ENCODE results near the gene EFCAB14.
"Not testable (repeated sequence)": the region's sequence is repeated elsewhere in the genome, so short reads cannot be mapped to it uniquely, and the experiment has no call there.

Gene EFCAB14, protein sequence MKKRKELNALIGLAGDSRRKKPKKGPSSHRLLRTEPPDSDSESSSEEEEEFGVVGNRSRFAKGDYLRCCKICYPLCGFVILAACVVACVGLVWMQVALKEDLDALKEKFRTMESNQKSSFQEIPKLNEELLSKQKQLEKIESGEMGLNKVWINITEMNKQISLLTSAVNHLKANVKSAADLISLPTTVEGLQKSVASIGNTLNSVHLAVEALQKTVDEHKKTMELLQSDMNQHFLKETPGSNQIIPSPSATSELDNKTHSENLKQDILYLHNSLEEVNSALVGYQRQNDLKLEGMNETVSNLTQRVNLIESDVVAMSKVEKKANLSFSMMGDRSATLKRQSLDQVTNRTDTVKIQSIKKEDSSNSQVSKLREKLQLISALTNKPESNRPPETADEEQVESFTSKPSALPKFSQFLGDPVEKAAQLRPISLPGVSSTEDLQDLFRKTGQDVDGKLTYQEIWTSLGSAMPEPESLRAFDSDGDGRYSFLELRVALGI

DNA sequence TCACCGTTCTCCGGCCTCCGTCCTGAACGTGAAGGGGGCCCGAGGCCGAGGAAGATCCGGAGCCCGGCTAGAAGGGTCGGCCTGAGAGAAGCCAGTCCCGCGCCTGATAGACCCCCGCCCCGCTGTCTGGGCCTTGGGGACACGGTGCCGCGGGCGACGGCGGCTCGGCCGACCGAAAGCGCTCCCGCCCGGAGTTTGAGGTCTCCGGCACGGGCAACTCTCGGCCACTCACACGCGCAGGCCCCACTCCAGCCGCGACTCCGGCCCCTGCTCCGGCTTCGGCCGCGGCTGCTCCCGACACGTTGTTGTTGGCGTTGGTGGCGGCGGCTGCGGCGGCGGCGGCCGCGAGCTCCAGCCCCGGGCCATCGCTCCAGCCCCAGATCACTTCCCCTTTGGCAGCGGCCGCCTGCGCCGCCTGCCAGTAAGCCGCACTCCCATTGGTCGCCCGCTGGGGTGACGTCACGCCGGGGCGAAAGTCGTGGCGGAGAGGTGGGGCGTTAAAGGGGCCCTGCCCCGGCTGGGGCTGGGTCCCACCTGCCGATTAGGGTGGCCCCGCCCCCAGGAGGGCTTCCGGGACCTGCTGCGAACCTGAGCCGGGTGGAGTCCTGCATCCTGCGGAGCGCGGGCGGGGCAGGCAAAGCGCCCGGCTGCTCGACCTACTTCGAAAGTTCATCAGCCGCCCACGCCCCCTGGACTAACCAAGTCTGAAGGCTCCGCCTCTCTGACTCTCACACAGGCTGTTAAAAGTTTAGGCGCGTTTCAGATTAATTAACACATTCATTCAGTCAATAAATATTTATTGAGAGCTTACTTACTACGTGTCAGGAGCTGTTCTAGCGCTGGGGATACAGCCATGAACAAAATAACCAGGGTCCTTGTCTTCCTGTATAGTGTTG is at the start of gene EFCAB14:
EFCAB14 (minus strand) TSS at position 388 of the 896 bp plus-strand sequence. CDS start 1,027 bp downstream, outside the sequence.
- in situ Hi-C loops (cut with MboI; ENCODE audit: low sequenced_read_pairs) = no loop called here

- in situ Hi-C loops (cut with MboI; ENCODE audit: low sequenced_read_pairs) = no loop called here
Measured at GRCh38 chr1:46768445-46768844, 49.5 kb upstream of the EFCAB14 start.

- in situ Hi-C loops (cut with MboI; ENCODE audit: low sequenced_read_pairs) = no loop called here
Measured at GRCh38 chr1:46767649-46768282, 48.9 kb upstream of the EFCAB14 start.

DNA sequence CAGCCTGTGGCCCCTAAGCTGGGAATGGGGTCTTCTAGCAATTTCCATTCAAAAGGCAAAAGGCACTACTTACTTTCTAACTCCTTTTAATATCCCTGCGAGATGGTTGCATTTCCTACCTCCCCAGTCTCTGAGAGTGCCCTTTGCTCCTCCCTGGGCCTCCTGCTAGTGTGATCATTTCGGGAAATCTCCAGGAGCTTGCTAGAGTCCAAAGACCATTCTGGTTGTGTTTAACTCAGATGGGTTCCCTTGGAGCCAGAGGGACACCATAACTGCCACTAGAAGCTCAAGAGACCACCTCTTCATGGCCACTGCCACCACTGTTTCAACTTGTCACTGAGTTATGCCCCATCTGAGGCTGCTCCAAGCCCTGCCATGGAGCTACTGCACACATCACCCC is 45.5 kb upstream of the EFCAB14 start:
- in situ Hi-C loops (cut with MboI; ENCODE audit: low sequenced_read_pairs) = no loop called here

DNA sequence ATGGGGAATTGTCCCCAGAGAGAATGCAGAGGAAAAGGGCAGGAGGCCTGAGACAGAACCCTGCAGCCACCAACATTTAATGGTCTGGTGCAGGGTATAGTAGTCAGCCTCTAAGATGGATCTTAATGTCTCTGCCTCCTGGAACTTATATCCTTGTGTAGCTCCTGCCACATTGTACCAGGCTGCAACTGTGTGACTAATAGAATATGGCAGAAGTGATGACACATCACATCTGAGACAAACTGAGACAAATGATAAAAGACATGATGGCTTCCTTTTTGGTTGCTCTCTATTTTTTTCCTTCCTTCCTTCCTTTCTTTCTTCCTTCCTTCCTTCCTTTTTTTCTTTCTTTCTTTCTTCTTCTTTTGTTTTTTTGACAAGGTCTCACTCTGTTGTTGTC is 42.8 kb upstream of the EFCAB14 start:
- in situ Hi-C loops (cut with MboI; ENCODE audit: low sequenced_read_pairs) = no loop called here

- in situ Hi-C loops (cut with MboI; ENCODE audit: low sequenced_read_pairs) = no loop called here
Measured at GRCh38 chr1:46760558-46761166, 41.7 kb upstream of the EFCAB14 start.

DNA sequence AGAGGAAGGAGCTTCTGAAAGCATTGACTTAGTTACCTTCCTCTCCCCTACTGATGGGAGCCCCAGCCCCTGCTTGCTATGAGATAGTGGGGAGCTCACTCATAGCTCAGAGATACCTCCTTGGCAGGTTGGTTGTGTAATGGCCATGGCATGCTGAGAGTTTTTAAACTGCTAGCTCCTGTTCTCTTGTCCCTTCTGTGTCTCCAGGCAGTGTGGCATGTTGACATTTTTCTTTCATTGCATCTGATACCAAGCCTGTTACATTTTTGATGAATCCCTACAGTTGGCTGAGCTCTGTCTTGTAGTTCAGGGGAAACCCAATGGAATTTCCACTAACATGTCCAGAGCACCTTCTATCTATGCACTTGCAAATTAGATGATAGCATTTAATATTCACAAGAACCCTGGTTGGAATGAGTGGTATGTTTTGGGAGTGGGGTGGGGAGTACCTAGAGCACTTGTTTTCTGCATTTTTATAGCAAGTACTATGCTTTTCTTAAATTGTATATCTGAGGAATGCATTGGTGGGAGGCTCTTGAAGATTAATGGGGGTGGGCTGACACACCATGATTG is 39.1 kb upstream of the EFCAB14 start:
- in situ Hi-C loops (cut with MboI; ENCODE audit: low sequenced_read_pairs) = no loop called here

- in situ Hi-C loops (cut with MboI; ENCODE audit: low sequenced_read_pairs) = no loop called here
Measured at GRCh38 chr1:46757247-46757955, 38.5 kb upstream of the EFCAB14 start.

DNA sequence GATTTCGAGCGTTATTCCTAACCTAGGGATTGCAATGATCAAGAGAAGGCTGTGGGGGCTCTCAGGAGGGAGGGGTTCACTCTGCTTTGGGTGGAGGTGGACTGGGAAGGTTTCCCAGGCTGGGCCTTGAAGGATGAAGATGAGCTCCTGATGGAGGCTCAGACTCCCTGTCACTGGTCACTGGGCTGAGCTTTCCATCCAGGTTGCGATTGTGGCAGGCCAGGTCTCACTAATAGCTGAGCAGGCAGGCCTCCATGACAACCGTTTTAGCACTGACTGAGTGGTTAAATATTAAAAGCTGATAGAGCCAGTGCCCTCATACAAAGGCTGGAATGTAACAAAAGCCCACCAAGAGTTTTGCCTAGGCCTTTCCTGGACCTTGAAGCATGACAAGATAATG is 36.2 kb upstream of the EFCAB14 start:
- in situ Hi-C loops (cut with MboI; ENCODE audit: low sequenced_read_pairs) = no loop called here

- in situ Hi-C loops (cut with MboI; ENCODE audit: low sequenced_read_pairs) = not testable (repeated sequence)
Measured at GRCh38 chr1:46754707-46755106, 35.8 kb upstream of the EFCAB14 start.

GRCh38 chr1:46753985-46754384 is 35.1 kb upstream of the EFCAB14 start:
- in situ Hi-C loops (cut with MboI; ENCODE audit: low sequenced_read_pairs) = no loop called here

- in situ Hi-C loops (cut with MboI; ENCODE audit: low sequenced_read_pairs) = no loop called here
Measured at GRCh38 chr1:46749921-46750404, 31.0 kb upstream of the EFCAB14 start.

DNA sequence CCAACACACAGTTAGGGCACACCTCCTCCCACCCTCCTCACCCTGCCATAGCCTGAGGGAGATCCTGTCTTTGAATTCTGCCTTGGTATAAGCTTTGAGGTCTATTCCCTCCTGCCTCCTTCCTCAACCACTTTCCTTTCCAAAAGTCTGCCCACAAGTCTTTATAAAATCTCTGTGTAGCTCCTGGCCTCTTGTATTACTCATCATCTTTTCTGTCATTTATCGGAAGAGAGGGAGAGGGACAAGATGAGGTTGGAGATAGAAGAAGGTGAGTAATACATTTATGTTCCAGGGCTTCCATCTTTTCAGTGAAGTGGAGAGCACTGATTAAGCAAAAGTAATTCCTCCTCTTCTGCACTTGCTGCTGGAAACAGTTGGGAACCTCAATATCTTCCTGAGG is 30.5 kb upstream of the EFCAB14 start:
- in situ Hi-C loops (cut with MboI; ENCODE audit: low sequenced_read_pairs) = no loop called here

DNA sequence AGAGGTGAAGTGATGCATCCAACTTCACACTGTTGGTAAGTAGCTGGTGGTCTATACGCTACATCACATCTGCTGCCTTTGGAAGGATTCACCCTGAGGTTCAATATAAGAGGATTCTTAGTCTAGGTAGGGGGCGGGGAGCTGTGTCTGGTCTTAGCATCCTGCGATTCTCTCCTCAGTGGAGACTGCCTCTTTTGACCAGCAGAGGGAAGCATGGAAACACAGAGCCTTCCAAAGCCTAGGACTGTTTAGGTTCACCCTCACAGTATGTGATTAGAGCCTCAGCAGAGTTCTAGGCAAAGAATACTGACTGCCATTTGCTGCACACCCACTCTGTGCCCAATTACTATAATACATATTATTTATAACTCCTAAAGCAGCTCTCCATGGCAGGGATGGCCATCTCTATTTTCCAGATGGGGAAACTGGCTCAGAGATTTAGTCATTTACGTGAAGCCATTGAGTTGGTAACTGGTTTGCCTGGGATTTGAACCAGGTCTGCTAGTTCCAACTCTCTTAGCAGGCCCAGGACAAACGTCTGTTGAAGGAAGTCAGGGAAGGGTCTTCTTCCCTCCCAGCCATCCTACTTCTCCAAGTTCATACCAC is 28.9 kb upstream of the EFCAB14 start:
- in situ Hi-C loops (cut with MboI; ENCODE audit: low sequenced_read_pairs) = no loop called here

GRCh38 chr1:46742069-46742468 is 23.2 kb upstream of the EFCAB14 start:
- in situ Hi-C loops (cut with MboI; ENCODE audit: low sequenced_read_pairs) = no loop called here

DNA sequence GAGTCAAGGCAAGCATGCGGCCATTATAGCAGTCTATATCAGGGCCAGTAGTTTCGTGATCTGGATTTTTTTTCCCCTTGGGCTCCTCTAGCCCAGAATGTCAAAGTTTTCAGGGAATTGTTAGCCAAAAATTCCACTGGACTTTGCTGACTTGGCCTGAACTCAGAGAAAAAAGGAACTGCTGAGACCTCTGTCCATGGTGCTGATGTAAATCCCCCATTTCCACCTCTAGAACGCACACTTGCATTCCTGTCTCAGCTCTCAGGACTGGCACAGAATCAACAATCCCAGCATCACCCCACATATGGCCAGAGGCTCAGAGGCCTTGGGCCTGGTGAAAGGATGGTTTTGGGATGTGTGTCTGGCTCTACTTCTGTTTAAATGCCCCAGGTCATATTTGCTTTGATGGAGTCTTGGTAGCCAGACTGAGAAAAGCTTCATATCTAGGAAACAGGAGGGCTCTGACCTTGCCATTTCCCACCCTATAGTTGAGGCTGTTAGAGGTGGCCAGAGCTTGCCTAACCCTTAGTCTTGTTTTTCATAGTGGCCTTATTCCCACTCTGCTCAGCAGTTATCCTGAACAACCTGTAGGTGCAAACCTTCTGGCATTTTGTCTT is 16.9 kb upstream of the EFCAB14 start:
- in situ Hi-C loops (cut with MboI; ENCODE audit: low sequenced_read_pairs) = no loop called here

- in situ Hi-C loops (cut with MboI; ENCODE audit: low sequenced_read_pairs) = not testable (repeated sequence)
Measured at GRCh38 chr1:46728327-46728873, 9.5 kb upstream of the EFCAB14 start.

- in situ Hi-C loops (cut with MboI; ENCODE audit: low sequenced_read_pairs) = no loop called here
Measured at GRCh38 chr1:46725736-46726108, 6.8 kb upstream of the EFCAB14 start.

Data from hTERT RPE-1 (cell line).